ENCODE results near the gene TTC32.
"Not testable (repeated sequence)": the region's sequence is repeated elsewhere in the genome, so short reads cannot be mapped to it uniquely, and the experiment has no call there.

TTC32 gene

DNA sequence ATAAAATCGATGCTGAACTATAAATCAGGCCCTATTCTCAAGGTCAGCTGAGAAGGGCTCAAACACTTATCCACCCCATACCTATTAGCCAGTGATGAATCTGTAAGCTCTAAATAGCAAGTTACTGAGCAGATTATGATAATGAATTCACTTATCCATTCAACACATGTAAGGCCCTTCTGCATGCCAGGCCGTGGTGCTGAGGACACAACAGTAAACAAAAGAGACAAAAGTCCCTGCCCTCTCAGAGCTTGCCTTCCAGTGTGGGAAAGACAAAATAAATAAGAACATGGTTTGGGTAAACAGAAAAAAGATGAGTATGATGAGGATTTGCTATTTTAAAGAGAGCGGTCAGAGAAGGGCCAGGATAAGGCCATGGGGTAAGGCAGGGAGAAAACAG, 11.7 kb downstream of the TTC32 start:
- Mint-ChIP-seq H3K27me3 (no peaks in the 10 kb centered on the region), H3K9me3 (peaks cover 3% of the 10 kb centered on the region), H3K4me3 (no peak overlapping the region), H3K27ac (no peak overlapping the region), H3K36me3 (peaks cover 5% of the 10 kb centered on the region), H3K4me1 (peaks cover 11% of the 10 kb centered on the region)
- no peak for DNase-seq (ENCODE audit: low spot score in 2 of 2)
- no peak for ATAC-seq (ENCODE audit: low read depth)

DNA sequence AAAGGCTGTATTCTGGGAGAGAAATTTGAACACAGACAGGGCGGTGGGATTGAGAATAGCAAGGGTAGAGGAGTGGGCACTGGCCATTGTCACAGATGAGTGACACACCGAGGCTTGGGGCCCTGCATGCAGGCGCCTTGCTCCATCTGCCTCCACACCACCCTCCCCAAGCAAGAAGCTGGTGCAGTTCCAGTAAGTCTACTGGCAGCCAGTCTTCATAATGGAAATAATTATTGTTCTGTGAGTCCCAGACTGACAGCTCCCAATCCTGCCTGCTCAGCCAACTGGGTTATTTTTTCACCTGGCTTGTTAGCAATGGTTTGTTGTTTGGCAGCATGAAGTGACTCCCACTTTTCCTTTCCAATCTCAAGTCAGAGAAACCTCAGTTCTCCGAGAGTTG, 13.0 kb downstream of the TTC32 start:
- Mint-ChIP-seq H3K27ac (no peak overlapping the region), H3K27me3 (no peaks in the 10 kb centered on the region), H3K4me1 (peaks cover 8% of the 10 kb centered on the region), H3K36me3 (peaks cover 5% of the 10 kb centered on the region), H3K4me3 (no peak overlapping the region), H3K9me3 (peaks cover 3% of the 10 kb centered on the region)
- no peak for ATAC-seq (ENCODE audit: low read depth)
- DNase-seq (ENCODE audit: low spot score in 2 of 2), result no peak

DNA sequence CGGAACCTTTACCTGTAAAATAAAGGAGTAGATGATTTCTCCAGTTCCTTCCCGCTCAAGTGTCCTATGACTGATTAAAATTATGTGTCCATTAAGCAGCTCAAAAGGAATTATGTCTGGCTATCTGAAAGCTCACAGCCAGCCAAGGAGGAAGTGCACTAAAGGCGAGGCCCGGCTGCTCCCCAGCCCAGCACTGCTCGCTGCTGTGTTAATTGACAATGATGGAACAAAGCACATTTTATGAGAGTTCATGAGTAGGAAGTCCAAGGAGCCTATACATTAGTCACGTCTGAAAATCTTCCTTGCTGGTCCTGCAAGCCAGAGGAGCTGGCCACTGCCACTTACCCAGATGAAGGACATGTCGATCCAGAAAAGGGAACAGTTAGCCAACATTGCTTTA, 14.3 kb downstream of the TTC32 start:
- H3K4me1 Mint-ChIP-seq, result peaks cover 6% of the 10 kb centered on the region
- ATAC-seq (ENCODE audit: low read depth), result no peak
- DNase-seq (ENCODE audit: low spot score in 2 of 2), result no peak
- no peaks in the 10 kb centered on the region for H3K27me3 Mint-ChIP-seq
- H3K9me3 Mint-ChIP-seq, result peaks cover 3% of the 10 kb centered on the region
- H3K4me3 Mint-ChIP-seq, result no peak overlapping the region
- no peak overlapping the region for H3K27ac Mint-ChIP-seq
- H3K36me3 Mint-ChIP-seq, result peaks cover 5% of the 10 kb centered on the region

DNA sequence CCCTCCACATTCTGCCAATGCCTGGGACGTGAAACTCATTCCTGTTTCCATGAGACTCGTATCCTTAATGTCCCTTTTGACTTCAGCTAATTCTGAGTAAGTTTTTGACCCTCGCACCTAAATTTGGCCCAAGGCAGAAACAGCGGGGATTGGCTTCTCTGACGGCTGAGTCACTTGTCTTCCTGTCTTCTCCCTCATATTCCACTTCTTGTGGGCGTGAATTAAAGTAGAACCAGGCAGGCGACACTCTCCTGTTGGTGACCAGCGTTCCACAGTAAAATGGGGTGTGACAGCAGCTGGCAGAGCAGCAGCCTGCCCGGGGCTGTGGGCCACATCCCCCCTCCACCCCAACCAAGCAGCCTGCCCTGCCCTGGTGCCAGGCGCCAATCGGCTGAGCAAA, 15.5 kb downstream of the TTC32 start:
- Mint-ChIP-seq H3K9me3 (no peaks in the 10 kb centered on the region), H3K36me3 (peaks cover 2% of the 10 kb centered on the region), H3K4me3 (no peak overlapping the region), H3K4me1 (peaks cover 2% of the 10 kb centered on the region), H3K27ac (no peak overlapping the region), H3K27me3 (no peaks in the 10 kb centered on the region)
- DNase-seq (ENCODE audit: low spot score in 2 of 2) (no peak), ATAC-seq (ENCODE audit: low read depth) (no peak)

DNA sequence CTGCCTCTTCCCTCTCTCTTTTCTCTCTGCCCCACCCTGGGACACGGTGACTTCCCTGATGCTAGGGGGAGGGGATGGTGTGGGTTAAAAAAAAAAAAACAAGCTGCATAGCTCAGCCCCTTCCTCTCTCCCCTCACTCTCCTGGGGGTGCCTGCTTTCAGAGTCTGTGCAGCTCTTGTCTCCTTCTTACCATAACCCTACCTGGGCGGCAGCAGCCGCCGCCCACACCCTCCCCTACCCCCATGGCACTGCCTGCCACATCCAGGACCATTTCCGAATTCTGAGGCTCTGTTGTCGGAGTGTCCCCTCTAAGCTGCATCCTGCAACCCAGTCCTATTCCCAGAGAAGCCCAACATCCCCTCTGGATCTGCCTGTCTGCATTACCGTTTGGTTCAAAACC, 16.0 kb downstream of the TTC32 start:
- no peaks in the 10 kb centered on the region for H3K27me3 Mint-ChIP-seq
- H3K27ac Mint-ChIP-seq, result no peak overlapping the region
- H3K36me3 Mint-ChIP-seq, result peaks cover 2% of the 10 kb centered on the region
- no peak overlapping the region for H3K4me3 Mint-ChIP-seq
- ATAC-seq (ENCODE audit: low read depth) (no peak), DNase-seq (ENCODE audit: low spot score in 2 of 2) (no peak)
- no peaks in the 10 kb centered on the region for H3K9me3 Mint-ChIP-seq
- peaks cover 2% of the 10 kb centered on the region for H3K4me1 Mint-ChIP-seq

DNA sequence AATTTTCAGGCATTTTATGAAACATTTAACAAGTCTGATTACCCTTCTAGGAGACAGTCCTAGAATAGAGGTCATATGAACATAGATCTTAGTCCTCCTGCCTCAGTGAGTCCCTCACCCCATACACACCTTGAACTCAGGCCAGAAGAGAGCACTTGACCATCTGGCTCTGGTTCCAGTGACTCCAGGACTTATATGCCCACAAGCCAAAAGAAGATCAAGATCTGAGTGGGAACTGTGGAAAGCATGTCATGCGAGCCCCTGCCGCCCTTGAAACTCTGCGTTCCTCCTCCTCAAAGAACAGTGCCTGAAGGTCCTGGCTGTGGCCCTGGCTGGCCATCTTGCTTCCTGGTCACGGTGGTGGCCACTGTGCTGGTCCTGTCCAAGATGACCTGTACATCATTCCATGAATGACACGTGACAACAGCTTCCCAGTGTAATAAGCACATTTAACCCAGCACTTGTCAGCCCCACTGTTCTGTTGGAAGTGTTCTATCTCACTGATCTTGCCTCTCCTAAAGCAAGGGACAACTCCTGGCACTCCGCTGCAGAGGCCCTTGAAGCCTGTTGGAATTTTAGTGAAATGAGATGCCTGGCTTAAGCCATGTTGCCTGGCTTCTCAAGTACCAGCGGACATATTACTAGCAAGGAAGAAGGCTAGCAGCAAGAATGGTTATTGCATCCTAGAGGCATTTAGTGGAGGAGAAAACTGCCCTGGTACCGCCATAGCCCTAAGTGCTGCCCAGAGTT, 17.6 kb downstream of the TTC32 start:
- ATAC-seq (ENCODE audit: low read depth), result no peak
- peak overlapping the region; percentile 21 for H3K27ac Mint-ChIP-seq
- no peaks in the 10 kb centered on the region for H3K27me3 Mint-ChIP-seq
- H3K36me3 Mint-ChIP-seq, result peaks cover 3% of the 10 kb centered on the region
- no peak overlapping the region for H3K4me3 Mint-ChIP-seq
- H3K9me3 Mint-ChIP-seq, result no peaks in the 10 kb centered on the region
- no peaks in the 10 kb centered on the region for H3K4me1 Mint-ChIP-seq
- peak in 1 of 2 donors; percentile 5 for DNase-seq (ENCODE audit: low spot score in 2 of 2)

GRCh38 chr2:19883486-19883885, 18.3 kb downstream of the TTC32 start:
- ATAC-seq (ENCODE audit: low read depth) (no peak), DNase-seq (ENCODE audit: low spot score in 2 of 2) (peak in 1 of 2 donors; percentile 2)
- no peaks in the 10 kb centered on the region for H3K4me1 Mint-ChIP-seq
- peak overlapping the region; percentile 21 for H3K27ac Mint-ChIP-seq
- no peaks in the 10 kb centered on the region for H3K27me3 Mint-ChIP-seq
- H3K9me3 Mint-ChIP-seq, result no peaks in the 10 kb centered on the region
- no peak overlapping the region for H3K4me3 Mint-ChIP-seq
- peaks cover 3% of the 10 kb centered on the region for H3K36me3 Mint-ChIP-seq

DNA sequence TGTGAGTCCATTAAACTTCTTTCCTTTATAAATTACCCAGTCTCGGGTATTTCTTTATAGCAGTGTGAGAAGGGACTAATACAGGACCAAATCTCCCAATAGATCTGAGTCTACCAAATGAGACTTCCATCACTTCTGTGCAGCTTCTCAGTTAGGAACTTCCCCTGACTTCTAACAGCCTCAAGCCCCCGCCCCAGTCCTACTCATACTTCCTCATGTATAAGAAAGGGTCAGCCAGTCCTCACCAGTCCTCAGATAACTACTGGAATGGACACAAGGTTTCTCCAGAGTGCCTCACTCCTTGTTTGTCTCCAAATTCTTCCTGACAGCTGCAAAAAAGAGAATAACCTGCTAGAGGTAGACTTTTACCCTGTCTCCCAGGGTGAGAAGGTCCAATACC, 19.5 kb downstream of the TTC32 start:
- no peak for DNase-seq (ENCODE audit: low spot score in 2 of 2)
- no peaks in the 10 kb centered on the region for H3K27me3 Mint-ChIP-seq
- ATAC-seq (ENCODE audit: low read depth), result no peak
- H3K4me1 Mint-ChIP-seq, result no peaks in the 10 kb centered on the region
- H3K9me3 Mint-ChIP-seq, result no peaks in the 10 kb centered on the region
- H3K36me3 Mint-ChIP-seq, result peaks cover 3% of the 10 kb centered on the region
- no peak overlapping the region for H3K4me3 Mint-ChIP-seq
- H3K27ac Mint-ChIP-seq, result peak overlapping the region; percentile 66

DNA sequence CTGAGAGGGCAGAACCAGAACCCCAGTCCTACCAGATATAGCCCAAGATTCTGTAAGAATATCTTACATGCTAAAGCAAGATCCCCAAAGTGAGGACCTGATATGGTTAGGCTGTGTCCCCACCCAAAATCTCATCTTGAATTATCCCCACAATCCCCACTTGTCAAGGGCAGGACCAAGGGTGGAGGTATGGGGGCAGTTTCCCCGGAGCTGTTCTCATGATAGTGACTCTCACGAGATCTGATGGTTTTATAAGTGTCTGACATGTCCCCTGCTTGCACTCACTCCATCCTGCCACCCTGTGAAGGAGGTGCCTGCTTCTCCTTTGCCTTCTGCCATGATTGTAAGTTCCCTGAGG, 19.9 kb downstream of the TTC32 start:
- no peak overlapping the region for H3K4me3 Mint-ChIP-seq
- peaks cover 3% of the 10 kb centered on the region for H3K36me3 Mint-ChIP-seq
- no peaks in the 10 kb centered on the region for H3K4me1 Mint-ChIP-seq
- H3K27me3 Mint-ChIP-seq, result no peaks in the 10 kb centered on the region
- peak overlapping the region; percentile 66 for H3K27ac Mint-ChIP-seq
- ATAC-seq (ENCODE audit: low read depth), result no peak
- no peaks in the 10 kb centered on the region for H3K9me3 Mint-ChIP-seq
- no peak for DNase-seq (ENCODE audit: low spot score in 2 of 2)

GRCh38 chr2:19881221-19881907, 20.4 kb downstream of the TTC32 start:
- no peaks in the 10 kb centered on the region for H3K27me3 Mint-ChIP-seq
- peaks cover 8% of the 10 kb centered on the region for H3K36me3 Mint-ChIP-seq
- ATAC-seq (ENCODE audit: low read depth) (no peak), DNase-seq (ENCODE audit: low spot score in 2 of 2) (no peak)
- no peak overlapping the region for H3K4me3 Mint-ChIP-seq
- H3K4me1 Mint-ChIP-seq, result no peaks in the 10 kb centered on the region
- no peaks in the 10 kb centered on the region for H3K9me3 Mint-ChIP-seq
- H3K27ac Mint-ChIP-seq, result no peak overlapping the region

GRCh38 chr2:19880191-19880590, 21.6 kb downstream of the TTC32 start:
- not testable (repeated sequence) for H3K27me3 Mint-ChIP-seq; ATAC-seq (ENCODE audit: low read depth); H3K27ac Mint-ChIP-seq; H3K9me3 Mint-ChIP-seq; H3K4me3 Mint-ChIP-seq; DNase-seq (ENCODE audit: low spot score in 2 of 2); H3K4me1 Mint-ChIP-seq; H3K36me3 Mint-ChIP-seq

DNA sequence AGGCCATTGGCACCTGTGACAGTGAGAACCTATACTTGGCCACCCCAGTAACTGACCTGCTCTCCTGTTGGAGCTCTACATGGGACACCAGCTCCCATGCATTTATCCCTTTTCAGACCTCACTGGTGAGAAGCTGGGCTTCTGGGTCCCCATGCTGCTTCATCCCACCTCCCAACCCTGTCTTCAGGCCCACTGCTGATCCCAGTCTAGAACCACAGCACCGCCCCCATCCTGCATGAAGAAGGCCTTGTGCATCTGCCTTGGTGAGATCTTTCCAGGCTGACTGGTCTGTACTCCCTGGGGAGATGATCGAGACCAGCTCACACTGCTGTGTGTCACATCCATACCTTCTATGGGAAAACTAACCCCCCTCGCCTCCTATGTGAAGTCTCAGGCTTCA, 22.7 kb downstream of the TTC32 start:
- H3K27me3 Mint-ChIP-seq, result no peaks in the 10 kb centered on the region
- no peaks in the 10 kb centered on the region for H3K4me1 Mint-ChIP-seq
- H3K4me3 Mint-ChIP-seq, result no peak overlapping the region
- H3K9me3 Mint-ChIP-seq, result no peaks in the 10 kb centered on the region
- peaks cover 10% of the 10 kb centered on the region for H3K36me3 Mint-ChIP-seq
- no peak overlapping the region for H3K27ac Mint-ChIP-seq
- ATAC-seq (ENCODE audit: low read depth), result no peak
- no peak for DNase-seq (ENCODE audit: low spot score in 2 of 2)

DNA sequence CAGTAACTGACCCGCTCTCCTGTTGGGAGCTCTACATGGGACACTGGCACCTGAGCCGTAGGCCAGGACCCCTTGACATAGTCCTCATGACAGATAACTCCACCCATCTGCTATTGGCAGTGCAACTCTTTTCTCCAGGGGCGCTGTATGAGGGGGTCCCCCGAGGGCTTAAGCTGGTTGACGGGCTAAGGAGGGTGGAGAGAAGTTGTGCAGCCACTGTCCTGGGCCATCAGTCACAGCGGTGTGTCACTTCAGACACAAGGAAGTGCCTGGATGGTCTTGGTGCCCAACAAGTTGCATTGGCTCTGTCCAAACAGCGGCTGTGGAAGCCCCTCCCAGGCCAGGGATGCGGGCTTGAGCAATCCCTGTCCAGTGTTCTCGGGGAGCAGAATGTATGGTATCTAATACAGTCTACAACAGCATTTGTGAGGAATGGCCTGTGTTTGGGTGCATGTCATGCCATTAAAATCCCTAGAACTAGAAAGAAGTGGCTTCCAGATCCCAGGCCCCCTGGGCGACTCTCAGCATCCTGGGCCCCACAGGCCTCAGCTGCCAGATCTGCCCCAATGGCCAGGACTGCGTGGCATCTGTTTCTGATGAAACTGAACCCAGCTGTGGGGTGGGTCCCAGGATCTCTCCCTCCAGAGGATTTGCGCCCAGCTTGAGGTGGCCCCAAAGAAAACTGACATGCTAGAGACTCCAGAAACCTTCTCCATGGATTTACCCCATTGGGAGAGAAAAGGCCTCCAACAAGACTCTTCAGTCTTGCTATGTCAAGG, 23.3 kb downstream of the TTC32 start:
- DNase-seq (ENCODE audit: low spot score in 2 of 2) (no peak), ATAC-seq (ENCODE audit: low read depth) (no peak)
- H3K27ac Mint-ChIP-seq, result no peak overlapping the region
- no peak overlapping the region for H3K4me3 Mint-ChIP-seq
- H3K36me3 Mint-ChIP-seq, result peaks cover 10% of the 10 kb centered on the region
- H3K9me3 Mint-ChIP-seq, result no peaks in the 10 kb centered on the region
- H3K27me3 Mint-ChIP-seq, result no peaks in the 10 kb centered on the region
- no peaks in the 10 kb centered on the region for H3K4me1 Mint-ChIP-seq

- Mint-ChIP-seq H3K27me3 (no peaks in the 10 kb centered on the region), H3K27ac (no peak overlapping the region), H3K4me3 (no peak overlapping the region), H3K4me1 (peaks cover 2% of the 10 kb centered on the region), H3K36me3 (peaks cover 10% of the 10 kb centered on the region), H3K9me3 (no peaks in the 10 kb centered on the region)
- no peak for DNase-seq (ENCODE audit: low spot score in 2 of 2)
- ATAC-seq (ENCODE audit: low read depth), result no peak
These were observed 25.0 kb downstream of the TTC32 start for GRCh38 chr2:19876751-19877150.

Measured in memory B cell (primary cell).